GM21360 (cell line): ENCODE data around the gene DRC7.
A peak's percentile ranks its signal among the peaks of the same experiment; 100 is the strongest.
"Not testable (repeated sequence)": the region's sequence is repeated elsewhere in the genome, so short reads cannot be mapped to it uniquely, and the experiment has no call there.

Experiments
- ATAC-seq: cut with Tn5 transposase; IDR thresholded peaks from one replicate; pipeline ENCODE4 v1.9.1; 2021; ENCODE audit warnings: mild to moderate bottlenecking, moderate library complexity; ENCODE audit not compliant: unreplicated experiment

The DRC7 gene

GRCh38 chr16:57732714-57733113 lies 38.1 kb downstream of the DRC7 start:
- no peak for ATAC-seq

GRCh38 chr16:57734308-57734924 lies 39.8 kb downstream of the DRC7 start:
- ATAC-seq = no peak

DNA sequence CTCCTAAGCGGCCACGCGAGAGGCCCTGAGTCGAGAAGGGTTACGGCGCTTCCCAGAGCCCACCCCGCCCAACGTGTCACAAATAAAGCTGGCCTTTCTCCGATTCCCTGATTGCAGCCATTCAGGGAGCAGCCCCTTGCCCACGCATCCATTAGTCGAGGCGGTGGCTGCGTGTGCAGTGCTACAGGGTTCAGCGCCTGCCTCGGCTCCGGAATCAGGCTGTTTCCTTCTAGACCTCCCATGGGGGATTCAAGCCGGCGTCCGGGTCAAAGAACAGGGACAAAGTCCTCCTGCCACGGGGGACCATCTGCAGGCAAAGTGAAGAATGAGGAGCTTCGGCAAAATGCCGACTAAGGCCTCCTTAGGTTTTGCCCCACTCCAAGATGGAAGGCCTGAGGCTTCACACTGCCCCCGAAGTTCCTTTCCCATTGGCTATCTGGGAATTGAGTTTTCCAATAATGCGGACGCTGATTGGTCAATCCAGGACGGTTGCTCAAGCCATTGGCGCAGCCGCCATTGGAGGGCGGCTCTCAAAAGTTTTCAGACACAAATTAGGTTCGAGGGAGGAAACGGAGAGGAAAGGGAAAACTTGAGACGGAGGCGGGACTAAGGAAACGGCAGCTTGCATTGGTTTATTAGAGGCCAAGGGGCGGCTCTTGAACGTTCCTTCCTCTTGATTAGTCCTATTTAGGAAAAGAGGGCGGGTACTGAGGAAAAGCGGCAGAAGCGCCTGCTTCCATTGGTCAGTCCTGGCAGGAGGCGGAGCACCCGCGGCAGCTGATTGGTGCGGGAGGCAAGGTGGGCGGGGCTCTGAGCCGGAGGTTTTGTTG lies 40.5 kb downstream of the DRC7 start:
- ATAC-seq = peak; percentile 86

DNA sequence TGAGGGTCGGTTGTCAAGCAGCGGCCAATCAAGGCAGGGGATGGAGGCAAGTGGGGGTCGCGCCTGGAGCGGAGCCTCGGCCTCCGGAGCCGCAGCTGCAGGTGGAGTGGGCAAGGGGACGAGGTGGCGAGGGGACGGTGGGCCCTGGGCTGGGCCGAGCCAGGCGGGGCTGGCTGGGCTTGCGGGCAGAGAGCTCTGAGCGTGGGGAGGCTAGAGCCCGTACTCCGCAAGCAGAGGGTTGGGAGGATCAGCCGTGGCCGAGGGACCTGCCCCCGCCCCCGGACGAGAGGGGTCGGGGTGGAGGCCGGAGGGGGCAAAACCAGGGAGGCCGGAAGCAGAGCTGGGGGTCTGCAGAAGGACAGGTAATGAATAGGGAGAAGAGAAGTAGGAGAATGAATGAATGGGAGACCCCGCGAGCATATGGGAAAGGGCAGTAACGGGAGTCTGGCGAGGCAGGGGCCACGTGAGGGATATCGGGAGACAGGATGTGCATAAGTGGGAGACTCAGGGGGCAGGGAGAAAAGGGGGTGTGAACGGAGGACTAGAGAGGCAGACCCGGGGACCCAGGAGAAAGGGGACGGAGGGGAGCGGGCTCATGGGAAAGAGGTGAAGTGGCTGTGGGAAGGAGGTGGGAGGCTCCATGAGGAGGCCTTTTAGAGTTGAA lies 41.3 kb downstream of the DRC7 start, which contains the start of gene KATNB1:
TSS of gene KATNB1 (plus strand) at position 16 of the 664 bp plus-strand sequence. CDS start 1,474 bp downstream, outside the sequence.
- no peak for ATAC-seq

DNA sequence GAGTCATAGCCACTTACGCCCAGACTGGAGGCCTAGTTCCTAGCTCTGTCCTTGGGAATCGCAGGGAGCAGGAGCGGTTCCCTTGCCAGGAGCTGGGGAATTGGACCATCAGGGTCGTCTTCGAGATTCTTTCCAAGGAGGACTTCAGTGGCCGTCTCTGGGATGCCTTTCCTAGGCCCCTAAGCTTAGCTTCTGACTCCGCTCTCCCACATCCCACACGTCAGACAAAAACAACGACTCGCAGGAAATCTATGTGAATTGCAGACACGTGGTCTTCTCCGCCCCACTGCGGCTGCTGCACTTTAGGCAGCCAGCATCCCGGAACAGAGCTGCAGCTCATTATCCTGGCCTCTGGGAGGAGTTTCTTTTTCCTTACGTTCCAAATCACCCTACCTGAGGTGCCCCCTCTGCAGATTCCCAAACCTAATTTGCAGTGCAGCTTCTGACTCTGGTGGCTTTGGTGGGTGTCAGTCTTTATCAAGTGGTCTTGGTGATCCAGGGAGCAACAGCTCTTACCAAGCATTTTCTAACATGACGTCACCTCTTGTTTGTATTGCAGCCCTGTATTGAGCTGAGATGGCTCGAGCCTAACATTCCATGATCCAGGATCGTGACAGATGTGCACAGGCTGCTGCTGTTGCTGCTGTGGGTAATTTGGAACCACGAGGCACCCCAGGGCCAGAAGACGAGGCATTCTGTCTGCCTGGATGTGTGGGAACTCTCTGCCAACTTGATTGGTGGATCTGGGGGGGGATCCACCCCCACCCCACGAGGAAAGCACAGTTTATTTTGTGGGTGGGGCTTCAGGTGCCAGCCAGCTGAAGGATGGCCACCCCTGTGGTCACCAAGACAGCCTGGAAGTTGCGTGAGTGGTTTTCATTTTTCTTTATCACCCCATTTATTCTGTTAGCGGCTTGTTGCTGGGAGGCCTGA lies 42.1 kb downstream of the DRC7 start:
- no peak for ATAC-seq

- ATAC-seq = no peak
Measured at GRCh38 chr16:57738844-57739243, 44.2 kb downstream of the DRC7 start.

DNA sequence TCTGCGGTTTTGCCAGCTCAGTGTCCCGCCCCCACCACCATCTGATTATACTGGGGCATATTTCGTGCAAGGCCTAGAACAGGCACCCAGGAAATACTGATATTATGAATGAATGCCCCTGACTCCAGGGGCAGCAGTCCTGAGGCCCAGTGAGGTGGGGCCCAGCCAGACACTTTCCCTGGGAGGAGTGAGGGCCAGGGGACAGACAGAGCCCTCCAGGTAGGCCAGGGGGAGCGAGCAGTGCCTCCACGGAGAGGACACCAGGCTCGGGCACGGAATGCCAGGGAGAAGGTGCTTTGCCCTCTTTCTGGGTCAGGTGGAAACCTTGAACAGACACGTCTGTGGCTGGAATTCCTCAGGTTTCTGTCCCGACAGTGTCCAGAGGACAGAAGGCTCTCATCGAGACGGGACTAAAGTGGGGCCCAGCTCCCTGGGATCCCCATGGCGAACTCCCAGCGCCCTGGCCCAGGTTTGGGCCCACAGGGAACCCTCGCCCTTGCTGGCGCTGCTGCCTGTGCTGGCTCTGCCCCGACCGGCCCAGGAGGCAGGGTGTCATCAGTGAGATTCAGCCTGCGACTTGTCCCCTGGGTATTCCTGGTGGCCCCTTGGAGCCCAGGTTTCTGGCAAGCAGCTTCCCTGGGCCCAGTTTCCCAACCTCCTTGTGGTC lies 45.3 kb downstream of the DRC7 start:
- no peak for ATAC-seq

- ATAC-seq = no peak
Measured at GRCh38 chr16:57740423-57741071, 45.9 kb downstream of the DRC7 start.

GRCh38 chr16:57741660-57742191 lies 47.1 kb downstream of the DRC7 start:
- ATAC-seq = no peak

GRCh38 chr16:57742543-57742942 lies 47.9 kb downstream of the DRC7 start:
- ATAC-seq = no peak

DNA sequence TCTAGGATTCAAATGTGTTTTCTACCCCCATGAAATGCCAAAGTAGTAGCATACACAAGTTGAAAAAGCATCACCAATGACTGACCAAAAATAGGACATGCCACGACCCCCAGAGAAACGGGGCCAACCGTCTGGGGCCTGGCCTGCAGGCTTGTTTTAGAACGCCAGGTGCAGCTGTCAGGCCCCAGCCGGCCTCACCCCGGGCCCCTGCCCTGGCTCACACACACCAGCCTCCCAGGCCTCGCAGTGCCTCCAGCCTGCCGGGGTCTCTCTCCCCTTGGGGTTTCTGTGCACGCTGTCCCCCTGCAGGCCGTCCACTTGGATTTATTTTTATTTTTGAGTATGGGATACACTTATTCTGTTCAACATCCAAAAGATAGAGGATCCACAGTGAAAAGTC lies 48.9 kb downstream of the DRC7 start:
- ATAC-seq = no peak

- no peak for ATAC-seq
Measured at GRCh38 chr16:57743886-57744641, 49.5 kb downstream of the DRC7 start.

DNA sequence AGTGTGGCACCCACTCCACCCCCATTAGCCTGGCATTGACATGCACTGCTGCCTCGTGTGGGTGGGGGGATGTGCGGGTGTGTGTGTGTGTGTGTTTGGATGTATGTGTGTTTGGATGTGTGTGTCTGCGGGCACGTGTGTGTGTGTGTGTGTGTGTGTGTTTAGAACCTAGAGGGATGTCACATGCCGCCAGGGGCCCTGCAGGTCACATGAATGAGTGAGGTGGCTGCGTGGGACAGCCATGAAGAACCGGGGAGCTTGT lies 50.0 kb downstream of the DRC7 start:
- ATAC-seq = no peak

GRCh38 chr16:57745768-57746167 lies 51.2 kb downstream of the DRC7 start:
- ATAC-seq = no peak

GRCh38 chr16:57746316-57746715 lies 51.7 kb downstream of the DRC7 start:
- not testable (repeated sequence) for ATAC-seq

DNA sequence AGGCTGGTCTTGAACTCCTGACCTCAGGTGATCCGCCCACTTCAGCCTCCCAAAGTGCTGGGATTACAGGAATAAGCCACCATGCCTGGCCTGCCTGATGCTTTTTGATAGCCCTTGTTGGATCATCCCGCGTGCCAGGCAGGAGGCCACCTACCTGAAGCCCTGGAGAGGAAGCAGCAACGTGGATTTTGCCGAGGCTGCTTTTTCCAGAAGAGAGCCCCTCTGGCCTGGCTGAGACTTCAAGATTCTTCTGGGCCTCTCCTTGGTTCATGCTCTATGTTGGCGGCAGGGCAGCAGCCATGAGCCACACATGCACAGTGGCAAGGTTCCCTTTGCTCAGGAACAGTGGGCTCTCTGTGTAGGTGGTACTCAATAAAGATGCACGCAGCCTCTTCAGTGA lies 52.5 kb downstream of the DRC7 start:
- no peak for ATAC-seq

- ATAC-seq = no peak
Measured at GRCh38 chr16:57747496-57747895, 52.9 kb downstream of the DRC7 start.

- ATAC-seq = no peak
Measured at GRCh38 chr16:57747996-57748395, 53.4 kb downstream of the DRC7 start.

DNA sequence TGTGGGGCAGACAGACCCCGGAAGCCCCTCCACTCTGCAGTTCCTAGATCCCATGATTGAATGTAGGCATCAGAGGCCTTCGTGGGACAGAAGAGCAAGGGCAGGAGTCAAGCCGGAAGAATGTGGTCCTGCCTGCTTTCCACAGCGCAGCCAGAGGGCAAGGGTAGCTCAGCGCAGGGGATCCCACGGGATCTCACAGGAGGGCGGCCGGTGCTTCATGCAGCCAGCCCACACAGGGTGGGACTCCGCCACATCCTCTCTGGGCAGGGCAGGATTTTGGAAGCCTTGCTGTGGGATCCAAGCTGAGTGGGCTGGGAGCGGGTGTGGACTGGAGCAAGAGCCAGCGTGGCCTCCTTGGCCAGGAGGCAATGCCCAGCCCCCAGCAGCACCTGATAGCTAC lies 54.0 kb downstream of the DRC7 start:
- ATAC-seq = no peak
